Activated CD4-positive, alpha-beta T cell treated with anti-CD3 and anti-CD28 coated beads for 24 hours (primary cell): ENCODE results near the gene NATD1.
A peak's percentile ranks its signal among the peaks of the same experiment; 100 is the strongest.

ENCODE experiments used
- DNase-seq, 2 donors: peaks; one replicate each; pipeline ENCODE4 v3.0.0-alpha.2; 2020; ENCODE audit warnings: low read depth in 2 of 2

Gene NATD1

DNA sequence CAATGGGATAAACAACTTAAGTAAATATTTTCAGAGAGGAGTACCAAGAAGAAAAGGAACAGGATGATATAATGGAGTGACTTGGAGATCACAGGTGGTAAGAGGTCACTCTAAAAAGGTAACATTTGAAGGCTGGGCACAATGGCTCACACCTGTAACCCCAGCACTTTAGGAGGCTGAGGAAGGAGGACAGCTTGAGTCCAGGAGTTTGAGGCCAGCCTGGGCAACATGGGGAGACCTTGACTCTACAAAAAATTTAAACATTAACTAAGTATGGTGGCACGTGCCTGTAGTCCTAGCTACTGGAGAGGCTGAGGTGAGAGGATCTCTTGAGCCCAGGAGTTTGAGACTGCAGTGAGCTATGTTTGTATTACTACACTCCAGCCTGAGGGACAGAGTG, 35.9 kb downstream of the NATD1 start:
- no peak for DNase-seq

- DNase-seq = no peak
These were observed 37.3 kb downstream of the NATD1 start for GRCh38 chr17:21215935-21216334.

GRCh38 chr17:21214777-21215541, 38.3 kb downstream of the NATD1 start:
- no peak for DNase-seq

- DNase-seq = peak; percentile 91 to 92
These were observed 39.0 kb downstream of the NATD1 start, which contains the start of gene TMEM11 for GRCh38 chr17:21214015-21214776. TSS of gene TMEM11 (minus strand) at chr17:21214161. CDS start at chr17:21214152, 9 bp downstream.

- DNase-seq = peak in 1 of 2 donors; percentile 14
These were observed 39.6 kb downstream of the NATD1 start for GRCh38 chr17:21213638-21214014.

GRCh38 chr17:21212826-21213637, 40.2 kb downstream of the NATD1 start:
- no peak for DNase-seq

- DNase-seq = no peak
These were observed 41.3 kb downstream of the NATD1 start for GRCh38 chr17:21211825-21212479.

DNA sequence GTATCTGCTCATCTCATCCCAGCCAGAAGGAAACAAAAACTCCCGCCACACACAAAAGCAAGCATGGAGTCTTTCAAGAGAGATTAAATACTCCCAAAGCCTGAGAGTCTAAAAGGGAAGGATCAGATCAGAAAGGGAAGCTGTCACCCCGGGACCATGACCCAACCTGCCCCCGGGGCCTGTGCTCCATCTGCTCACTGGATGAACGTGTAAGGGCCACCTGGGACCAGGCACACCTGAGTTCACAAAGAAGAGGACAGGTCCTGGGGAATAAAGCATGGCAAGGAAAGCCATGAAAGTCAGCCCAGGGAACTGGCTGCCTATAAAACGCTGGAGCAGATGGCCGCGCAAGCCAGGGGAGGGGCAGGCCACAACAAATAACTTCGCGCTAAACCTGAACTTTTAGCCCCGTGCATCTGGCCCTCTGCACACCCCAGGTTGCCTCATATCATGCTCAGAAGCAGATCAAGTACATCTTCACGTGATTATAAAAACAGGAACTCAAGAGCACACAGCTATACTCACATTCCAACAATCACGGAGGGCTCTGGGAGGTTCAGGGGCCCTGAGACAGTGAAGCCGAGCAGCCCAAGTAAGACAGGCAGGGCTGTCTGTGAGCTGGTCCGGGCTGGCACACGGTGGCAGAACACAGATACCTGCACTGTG, 42.7 kb downstream of the NATD1 start:
- no peak for DNase-seq

DNA sequence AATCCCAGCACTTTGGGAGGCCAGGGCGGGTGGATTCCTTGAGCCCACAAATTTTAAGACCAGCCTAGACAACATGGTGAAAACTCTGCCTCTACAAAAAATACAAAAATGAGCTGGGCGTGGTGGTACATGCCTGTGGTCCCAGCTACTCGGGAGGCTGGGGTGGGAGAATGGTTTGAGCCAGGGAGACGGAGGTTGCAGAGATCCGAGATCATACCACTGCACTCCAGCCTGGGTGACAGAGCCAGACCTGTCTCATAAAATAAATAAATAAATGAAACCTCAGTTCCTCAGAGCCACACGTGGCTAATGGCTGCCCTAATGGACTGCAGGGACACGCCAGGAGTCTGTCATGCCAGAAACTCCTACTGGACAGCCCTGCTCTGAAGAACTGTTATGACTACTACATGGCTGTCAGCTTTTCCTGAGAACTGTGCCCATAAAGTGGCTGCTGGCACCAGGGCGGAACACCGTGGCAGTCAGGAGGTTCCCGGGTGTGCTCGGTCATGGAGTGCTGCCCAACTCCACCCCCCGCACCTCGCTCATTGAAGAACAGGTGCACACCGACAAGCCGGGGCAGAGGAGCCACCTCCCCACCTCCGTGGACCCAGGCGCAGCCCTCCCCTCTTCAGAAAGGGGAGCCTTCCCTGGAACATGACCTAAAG, 43.6 kb downstream of the NATD1 start:
- DNase-seq = no peak

GRCh38 chr17:21208352-21208751, 44.9 kb downstream of the NATD1 start:
- DNase-seq = no peak

GRCh38 chr17:21204935-21205334, 48.3 kb downstream of the NATD1 start:
- DNase-seq = no peak

DNA sequence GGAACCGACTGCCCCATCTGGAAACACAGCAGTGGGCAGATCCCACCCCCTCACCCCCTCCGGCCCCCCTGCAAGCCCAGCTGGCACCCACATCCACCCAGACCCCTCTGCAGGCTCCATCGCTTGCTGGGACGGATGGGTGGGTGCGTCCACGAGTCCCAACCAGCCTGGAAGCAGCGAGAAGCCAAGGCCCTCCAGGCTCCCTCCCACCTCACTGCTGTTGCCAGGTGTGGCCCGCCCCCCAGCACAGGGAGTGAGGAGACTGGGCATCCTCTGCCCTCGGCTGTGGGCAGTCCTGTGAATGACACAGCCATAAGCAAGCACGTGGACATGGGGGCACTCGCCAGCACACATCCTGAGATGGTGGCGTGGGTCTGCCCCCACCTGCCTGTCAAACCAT, 50.7 kb downstream of the NATD1 start:
- no peak for DNase-seq

DNA sequence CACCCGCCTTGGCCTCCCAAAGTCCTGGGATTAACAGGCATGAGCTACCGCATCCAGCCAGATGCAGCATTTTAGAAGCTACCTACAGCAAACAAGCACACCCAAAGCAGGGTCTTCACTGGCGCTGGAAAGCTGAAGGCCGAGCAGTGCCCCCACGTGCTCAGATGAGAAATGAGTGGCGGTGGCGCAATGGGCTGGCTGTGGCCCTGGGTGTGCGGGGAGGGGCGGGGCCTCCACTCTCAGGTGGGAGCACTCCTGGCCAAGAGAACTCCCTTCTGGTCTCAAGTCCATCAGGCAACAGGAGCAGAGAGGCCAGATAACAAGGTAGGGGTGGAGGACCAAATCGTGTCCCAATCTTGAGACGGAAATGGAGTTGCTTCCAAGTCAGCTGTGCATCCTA, 51.3 kb downstream of the NATD1 start:
- no peak for DNase-seq

DNA sequence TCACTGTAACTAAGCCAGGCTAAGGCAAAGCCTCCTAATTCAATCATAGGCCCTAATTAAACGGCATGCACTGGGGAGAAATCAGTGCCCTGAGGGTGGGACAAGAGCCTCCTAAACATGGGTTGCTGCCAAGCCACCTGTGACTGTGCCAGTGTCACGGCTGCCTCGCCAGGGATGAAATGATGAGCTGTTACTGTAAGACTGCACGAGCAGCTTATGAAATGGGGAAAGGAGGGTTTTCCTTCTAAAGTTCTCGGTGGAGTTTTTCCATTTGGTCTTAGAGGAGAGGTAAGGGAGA, 52.0 kb downstream of the NATD1 start:
- no peak for DNase-seq

DNA sequence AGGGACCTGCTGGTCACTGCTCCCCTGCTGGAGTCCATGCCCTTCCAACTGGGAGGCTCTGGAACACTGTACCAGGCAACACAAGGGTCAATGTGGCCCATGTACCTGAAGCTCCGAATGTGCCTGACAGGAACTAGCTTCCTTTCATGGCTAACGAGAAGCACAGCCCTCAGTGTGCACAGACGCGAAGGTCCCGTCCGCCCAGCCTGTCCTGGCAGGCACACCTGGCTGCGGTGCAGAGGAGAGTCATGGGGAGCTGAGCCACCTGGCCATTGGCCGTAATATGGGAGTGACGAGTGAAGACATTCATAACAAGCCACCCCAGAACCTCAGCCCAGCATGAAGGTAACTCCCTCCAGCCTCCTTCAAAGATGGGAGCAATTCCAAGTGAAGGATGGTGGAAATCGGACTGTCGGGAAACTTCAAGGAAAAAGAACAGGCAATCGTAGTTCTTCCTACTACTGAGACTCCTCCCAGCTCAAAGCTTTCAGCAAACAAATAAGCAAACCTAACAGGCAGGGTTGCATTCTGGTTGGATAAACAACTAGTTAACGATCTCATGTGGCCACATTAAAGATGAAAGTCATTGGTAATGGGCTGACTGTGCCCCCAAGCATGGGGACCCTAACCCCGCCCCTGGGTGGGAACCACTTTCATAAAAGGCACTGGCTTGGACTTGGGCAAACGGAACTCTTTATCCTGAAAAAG, 52.5 kb downstream of the NATD1 start:
- no peak for DNase-seq

DNA sequence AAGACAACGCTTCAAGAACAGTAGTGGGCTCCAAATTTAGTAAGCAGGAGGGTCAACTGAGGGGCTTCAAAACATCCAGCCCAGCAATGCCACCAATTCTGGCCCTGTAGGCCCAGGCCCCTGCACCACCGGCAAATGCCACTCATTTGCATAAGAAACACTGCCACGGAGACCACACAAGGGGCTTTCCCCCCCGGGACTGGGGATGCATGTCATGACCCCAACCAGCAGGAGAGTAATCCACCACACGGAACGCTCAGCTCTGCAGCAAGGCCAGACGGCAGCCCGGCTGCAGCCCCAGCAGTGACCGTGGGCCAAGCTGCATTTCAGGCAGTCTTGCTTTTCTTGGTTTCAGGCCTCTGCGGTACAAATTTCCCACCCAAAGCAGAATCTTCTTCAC, 53.4 kb downstream of the NATD1 start:
- no peak for DNase-seq

- no peak for DNase-seq
These were observed 53.9 kb downstream of the NATD1 start for GRCh38 chr17:21199311-21199710.

- DNase-seq = no peak
These were observed 54.8 kb downstream of the NATD1 start for GRCh38 chr17:21198411-21198810.

DNA sequence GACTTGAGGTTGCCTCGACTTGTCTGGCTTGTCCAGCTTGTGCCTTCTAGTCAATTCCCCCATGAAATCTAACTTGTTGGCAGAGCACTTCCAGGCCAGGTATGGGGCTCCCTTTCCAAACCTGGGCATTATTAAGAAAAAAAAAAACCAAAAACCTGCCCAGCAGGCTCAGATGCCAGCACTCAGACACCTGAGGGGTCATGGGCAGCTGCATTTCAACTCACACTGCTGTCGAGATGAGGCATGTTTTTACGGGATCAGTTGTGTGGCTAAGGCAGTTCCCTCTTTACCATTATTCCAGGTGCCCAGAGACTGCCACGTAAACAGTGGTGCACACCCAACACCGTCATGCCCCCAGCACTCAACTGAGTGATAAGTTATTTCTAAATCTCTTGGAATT, 57.1 kb downstream of the NATD1 start:
- DNase-seq = no peak

GRCh38 chr17:21194703-21195102, 58.5 kb downstream of the NATD1 start:
- no peak for DNase-seq
